Kidney (tissue), 14 donors: ENCODE data around the gene SLC12A3. TPM values are rescaled to one million over a fixed set of nuclear protein-coding genes. Genes with fewer than 3 reads are reported as not detected.

Experiments
- DNase-seq, 5 donors: peaks; one replicate each; pipeline ENCODE4 v3.0.0-alpha.2; 2013 to 2020
- FAIRE-seq: peaks from 2 replicates; lab custom pipeline; 2012; peaks lifted over from hg19 to GRCh38; lab: Jason Lieb, UNC
- H3K27ac ChIP-seq, 2 donors: one replicate each; pipeline ENCODE4 v1.7.0; 2013; ENCODE audit warnings: low read depth in 2 of 2, low read length in 2 of 2, inconsistent platforms in 1 of 2
- H3K27me3 ChIP-seq: one replicate; pipeline ENCODE4 v1.7.1; 2013; ENCODE audit warnings: low read length, inconsistent platforms; ENCODE audit not compliant: control insufficient read depth, insufficient read depth
- H3K36me3 ChIP-seq, 3 donors: one replicate each; pipeline versions ENCODE4 v1.7.0 to v1.7.1; 2013; ENCODE audit warnings: low read length in 3 of 3, control low read depth in 1 of 3, inconsistent platforms in 1 of 3; ENCODE audit not compliant: insufficient read depth in 3 of 3, control insufficient read depth in 2 of 3
- H3K4me1 ChIP-seq, 3 donors: one replicate each; pipeline versions ENCODE4 v1.7.0 to v1.7.1; 2013; ENCODE audit warnings: low read length in 3 of 3, inconsistent platforms in 1 of 3, low read depth in 1 of 3; ENCODE audit not compliant: control insufficient read depth in 2 of 3, insufficient read depth in 2 of 3
- H3K4me3 ChIP-seq, 3 donors: one replicate each; pipeline versions ENCODE4 v1.7.0 to v1.8.1; 2013; ENCODE audit warnings: low read length in 3 of 3, control low read depth in 1 of 3, inconsistent platforms in 1 of 3
- H3K9ac ChIP-seq, 3 donors: one replicate each; pipeline versions ENCODE4 v1.7.0 to v1.7.1; 2013; ENCODE audit warnings: low read length in 3 of 3, control low read depth in 1 of 3, inconsistent platforms in 1 of 3
- H3K9me3 ChIP-seq, 3 donors: one replicate each; pipeline versions ENCODE4 v1.7.0 to v1.7.1; 2013; ENCODE audit warnings: low read length in 3 of 3, control low read depth in 1 of 3, inconsistent platforms in 1 of 3; ENCODE audit not compliant: control insufficient read depth in 2 of 3, insufficient read depth in 1 of 3
- CTCF ChIP-seq: IDR thresholded peaks from 3 replicates; pipeline ENCODE4 v1.5.1; 2012; ENCODE audit warnings: mild to moderate bottlenecking, moderate library complexity, borderline replicate concordance; ENCODE audit not compliant: insufficient read depth; ENCODE audit errors: extremely low read depth
- intact Hi-C: fragments of 100-400 bp; cut with DNase I; formaldehyde crosslinking; loops from one replicate; pipeline ENCODE4 v1.11.1; 2022
- polyA plus RNA-seq: library from polyadenylated mRNA; stranded (reverse); fragments of 350-450 nt; fragmentation: Illumina TruSeq; extraction: RNeasy Lipid Tissue Mini Kit (QIAGEN cat#74804); gene quantifications from one replicate; pipeline ENCODE4 v1.2.3, GENCODE V29; 2014; ENCODE audit warnings: low read depth, low replicate concordance; ENCODE audit not compliant: insufficient read depth
- total RNA-seq: library from RNA; stranded (reverse); fragmentation: NEBNext Ultra II Directional; extraction: Animal tissue kit (Norgen Biotek cat#: 25700); gene quantifications from one replicate; pipeline ENCODE4 v1.2.1, GENCODE V29; 2021
- donor health status: control.
- donor health status: control.
- donor health status: control.
- donor health status: control.
- donor health status: control.
- donor health status: DM: yes; HTN: yes; CAD: no.
- donor health status: Normal renal cell carcinoma (clear cell type).

SLC12A3 gene
- total and polyA plus RNA-seq, 2 donors from 2014 or later: 5.4 to 277 TPM

- no peaks in the 10 kb centered on the region for H3K36me3 ChIP-seq
- no peak overlapping the region for H3K27ac ChIP-seq
- H3K9ac ChIP-seq: no peak overlapping the region
- peaks cover 0 to 9% (median 0%) of the 10 kb centered on the region in 3 donors for H3K4me1 ChIP-seq
- intact Hi-C loops: no loop called here
- no peaks in the 10 kb centered on the region for H3K9me3 ChIP-seq
- no peak for FAIRE-seq
- H3K4me3 ChIP-seq: no peak overlapping the region
- DNase-seq: peak in 1 of 5 donors; percentile 59
- no peak for TF ChIP-seq CTCF
- H3K27me3 ChIP-seq: no peaks in the 10 kb centered on the region
Observed at GRCh38 chr16:56871172-56871593, 6.2 kb downstream of the SLC12A3 start.

GRCh38 chr16:56872863-56873391 is 7.9 kb downstream of the SLC12A3 start:
- Histone ChIP-seq H3K4me1 (peaks cover 0 to 7% (median 0%) of the 10 kb centered on the region in 3 donors), H3K27ac (no peak overlapping the region), H3K9me3 (no peaks in the 10 kb centered on the region), H3K9ac (no peak overlapping the region), H3K36me3 (no peaks in the 10 kb centered on the region), H3K4me3 (peak overlapping the region in 1 of 3 donors; percentile 15), H3K27me3 (no peaks in the 10 kb centered on the region)
- TF ChIP-seq CTCF: no peak
- FAIRE-seq (no peak), DNase-seq (no peak)
- intact Hi-C loops: no loop called here

GRCh38 chr16:56874800-56875199 is 9.8 kb downstream of the SLC12A3 start:
- peaks cover 0 to 2% (median 0%) of the 10 kb centered on the region in 3 donors for H3K4me1 ChIP-seq
- intact Hi-C loops: no loop called here
- no peak overlapping the region for H3K9ac ChIP-seq
- no peaks in the 10 kb centered on the region for H3K27me3 ChIP-seq
- no peaks in the 10 kb centered on the region for H3K36me3 ChIP-seq
- DNase-seq (peak in 2 of 5 donors; percentile 34 to 71), FAIRE-seq (no peak)
- TF ChIP-seq CTCF: no peak
- H3K4me3 ChIP-seq: no peak overlapping the region
- H3K9me3 ChIP-seq: no peaks in the 10 kb centered on the region
- H3K27ac ChIP-seq: no peak overlapping the region

- Histone ChIP-seq H3K9ac (no peak overlapping the region), H3K9me3 (no peaks in the 10 kb centered on the region), H3K4me3 (no peak overlapping the region), H3K36me3 (no peaks in the 10 kb centered on the region), H3K4me1 (peaks cover 0 to 2% (median 0%) of the 10 kb centered on the region in 3 donors), H3K27me3 (no peaks in the 10 kb centered on the region), H3K27ac (no peak overlapping the region)
- no peak for TF ChIP-seq CTCF
- FAIRE-seq (no peak), DNase-seq (no peak)
- intact Hi-C loops: no loop called here
Observed at GRCh38 chr16:56876048-56876447, 11.0 kb downstream of the SLC12A3 start.
